Measurements from ENCODE around the gene IGFN1.
"Not testable (repeated sequence)": the region's sequence is repeated elsewhere in the genome, so short reads cannot be mapped to it uniquely, and the experiment has no call there.

Gene IGFN1

DNA sequence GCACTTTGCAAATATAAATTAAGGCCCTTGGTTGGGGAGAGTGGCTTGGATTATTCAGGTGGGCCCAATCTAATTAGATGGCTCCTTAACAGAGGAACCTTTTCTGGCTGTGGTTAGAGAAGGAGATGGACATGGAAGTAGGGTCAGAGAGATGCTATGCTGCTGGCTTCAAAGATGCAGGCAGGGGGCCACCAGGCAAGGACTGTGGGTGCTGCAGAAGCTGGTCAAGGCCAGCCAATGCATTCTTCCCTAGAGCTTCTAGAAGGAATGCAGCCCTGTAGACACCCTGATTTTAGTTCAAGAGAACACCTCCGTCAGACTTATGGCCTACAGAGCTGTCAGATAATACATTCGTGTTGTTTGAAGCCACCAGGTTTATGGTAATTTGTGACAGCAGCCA lies 32.7 kb upstream of the IGFN1 start:
- Histone ChIP-seq H3K4me2 (no peak overlapping the region), H3K4me3 (no peak overlapping the region), H3K27me3 (no peaks in the 10 kb centered on the region), H3K4me1 (peaks cover 14% of the 10 kb centered on the region), H3K27ac (no peak overlapping the region), H3K9me3 (peaks cover 10% of the 10 kb centered on the region; the same call in 1 of the 2 replicates), H3K9ac (no peak overlapping the region), H3K36me3 (no peaks in the 10 kb centered on the region), H4K20me1 (0 out of 2 replicates have a peak, but pooled peaks cover 7% of the 10 kb centered on the region)
- TF ChIP-seq Cebpa-rat (IDR thresholded peaks at IDR 0.05), result no peak

DNA sequence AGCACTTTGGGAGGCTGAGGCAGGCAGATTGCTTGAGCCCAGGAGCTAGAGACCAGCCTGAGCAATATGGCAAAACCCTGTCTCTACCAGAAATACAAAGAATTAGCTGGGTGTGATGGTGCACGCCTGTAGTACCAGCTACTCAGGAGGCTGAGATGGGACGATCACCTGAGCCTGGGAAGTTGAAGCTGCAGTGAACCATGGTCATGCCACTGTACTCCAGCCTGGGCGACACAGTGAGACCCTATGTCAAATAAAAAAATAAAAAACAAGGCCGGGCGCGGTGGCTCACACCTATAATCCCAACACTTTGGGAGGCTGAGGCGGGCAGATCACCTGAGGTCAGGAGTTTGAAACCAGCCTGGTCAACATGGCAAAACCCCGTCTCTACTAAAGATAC lies 27.6 kb upstream of the IGFN1 start:
- not testable (repeated sequence) for H4K20me1 ChIP-seq

DNA sequence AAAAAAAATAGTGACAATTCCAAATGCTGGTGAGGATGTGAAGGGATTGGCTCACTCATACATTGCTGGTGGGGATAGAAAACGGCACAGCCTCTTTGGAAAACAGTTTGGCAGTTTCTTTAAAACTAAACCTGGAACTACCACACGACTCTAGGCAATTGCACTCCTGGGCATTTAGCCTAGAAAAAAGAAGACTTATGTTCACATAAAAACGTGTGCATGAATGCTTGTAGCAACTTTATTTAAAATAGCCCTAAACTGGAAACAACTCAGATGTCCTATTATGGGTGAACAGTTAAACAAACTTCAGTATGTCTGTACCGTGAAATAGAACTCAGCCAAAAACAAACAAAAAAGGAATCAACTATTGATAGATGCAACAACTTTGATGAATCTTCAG lies 26.9 kb upstream of the IGFN1 start:
- H3K27ac ChIP-seq, result no peak overlapping the region
- TF ChIP-seq Cebpa-rat (IDR thresholded peaks at IDR 0.05), result no peak
- H4K20me1 ChIP-seq, result no peaks in the 10 kb centered on the region
- H3K27me3 ChIP-seq, result no peaks in the 10 kb centered on the region
- H3K4me2 ChIP-seq, result no peak overlapping the region
- H3K9ac ChIP-seq, result no peak overlapping the region
- H3K4me1 ChIP-seq, result no peaks in the 10 kb centered on the region
- H3K9me3 ChIP-seq, result no peaks in the 10 kb centered on the region
- H3K36me3 ChIP-seq, result no peaks in the 10 kb centered on the region
- H3K4me3 ChIP-seq, result no peak overlapping the region

More for the DNA sequence above, 27.6 kb upstream of the IGFN1 start:
- H3K27ac ChIP-seq, H3K4me1 ChIP-seq, H3K4me2 ChIP-seq, H3K9ac ChIP-seq, H3K27me3 ChIP-seq, H3K9me3 ChIP-seq, H3K36me3 ChIP-seq, H3K4me3 ChIP-seq: not testable (repeated sequence)

DNA sequence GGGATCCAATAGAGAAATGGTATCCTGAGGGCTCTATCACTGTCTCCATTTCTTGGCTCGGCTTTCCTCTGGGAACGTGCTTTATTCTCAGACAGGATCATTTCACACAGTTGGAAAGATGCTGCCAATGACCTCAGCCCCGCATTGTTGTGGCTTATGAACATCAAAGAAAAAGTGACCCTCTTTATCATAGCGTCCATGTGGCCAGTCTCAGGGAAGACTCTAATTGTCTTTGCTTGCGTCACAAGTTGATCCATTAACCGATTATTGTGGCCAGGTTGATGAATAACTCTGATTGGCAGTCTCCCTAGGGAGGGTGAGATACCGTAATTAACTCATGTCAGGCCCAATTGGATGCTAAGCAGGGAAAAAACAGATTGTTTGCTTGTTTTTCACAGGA lies 26.0 kb upstream of the IGFN1 start:
- Histone ChIP-seq H3K9me3 (no peaks in the 10 kb centered on the region), H3K4me3 (no peak overlapping the region)
- TF ChIP-seq Cebpa-rat (IDR thresholded peaks at IDR 0.05), result no peak

DNA sequence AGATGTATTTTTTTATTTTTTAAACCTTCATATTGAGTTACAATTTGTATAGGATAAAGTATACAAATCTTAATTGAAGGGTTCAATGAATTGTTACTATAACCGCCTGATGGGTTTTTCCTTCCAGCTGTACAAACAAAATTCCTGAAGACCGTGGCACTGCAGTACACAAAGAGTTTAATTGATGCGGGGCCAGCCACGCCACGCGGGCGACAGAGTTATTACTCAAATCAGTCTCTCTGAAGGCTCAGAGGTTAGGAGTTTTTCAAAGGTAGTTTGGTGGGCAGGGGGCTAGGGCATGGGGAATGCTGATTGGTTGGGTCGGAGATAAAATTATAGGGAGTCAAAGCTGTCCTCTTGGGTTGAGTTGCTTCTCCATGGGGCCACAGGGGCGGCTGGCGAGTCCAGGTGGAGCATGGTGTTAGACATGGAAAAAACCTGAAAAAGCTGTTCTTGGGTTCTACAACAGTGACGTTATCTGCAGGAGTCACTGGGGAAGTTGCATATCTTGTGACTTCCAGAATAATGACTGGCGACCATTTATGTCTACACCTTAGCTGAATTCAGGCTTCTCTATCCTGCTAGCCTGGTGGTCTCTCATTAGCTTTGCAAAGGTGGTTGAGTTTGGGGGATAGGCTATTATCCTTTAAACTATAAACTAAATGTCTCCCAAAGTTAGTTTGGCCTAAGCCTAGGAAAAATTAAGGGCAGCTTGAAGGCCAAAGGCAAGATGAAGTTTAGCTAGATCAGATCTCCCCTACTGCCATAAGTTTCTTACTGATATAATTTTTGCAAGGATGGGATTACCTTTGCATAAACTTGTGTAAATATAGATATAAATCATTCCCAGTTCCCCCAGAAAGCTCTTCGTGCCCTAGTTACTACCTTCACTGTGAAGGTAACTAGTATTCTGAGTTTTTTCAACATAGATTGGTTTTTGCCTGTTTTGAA lies 23.3 kb upstream of the IGFN1 start:
- Histone ChIP-seq H3K4me3 (no peak overlapping the region), H4K20me1 (no peaks in the 10 kb centered on the region), H3K4me2 (no peak overlapping the region), H3K36me3 (no peaks in the 10 kb centered on the region), H3K27ac (no peak overlapping the region), H3K9ac (no peak overlapping the region), H3K4me1 (peaks cover 8% of the 10 kb centered on the region), H3K9me3 (no peaks in the 10 kb centered on the region), H3K27me3 (peaks cover 35% of the 10 kb centered on the region)
- no peak for TF ChIP-seq Cebpa-rat (IDR thresholded peaks at IDR 0.05)

More for the DNA sequence above, 26.0 kb upstream of the IGFN1 start:
- no peaks in the 10 kb centered on the region for H3K4me1 ChIP-seq
- no peaks in the 10 kb centered on the region for H4K20me1 ChIP-seq
- H3K4me2 ChIP-seq, result no peak overlapping the region
- H3K9ac ChIP-seq, result no peak overlapping the region
- no peaks in the 10 kb centered on the region for H3K36me3 ChIP-seq
- H3K27me3 ChIP-seq, result peaks cover 9% of the 10 kb centered on the region
- no peak overlapping the region for H3K27ac ChIP-seq

DNA sequence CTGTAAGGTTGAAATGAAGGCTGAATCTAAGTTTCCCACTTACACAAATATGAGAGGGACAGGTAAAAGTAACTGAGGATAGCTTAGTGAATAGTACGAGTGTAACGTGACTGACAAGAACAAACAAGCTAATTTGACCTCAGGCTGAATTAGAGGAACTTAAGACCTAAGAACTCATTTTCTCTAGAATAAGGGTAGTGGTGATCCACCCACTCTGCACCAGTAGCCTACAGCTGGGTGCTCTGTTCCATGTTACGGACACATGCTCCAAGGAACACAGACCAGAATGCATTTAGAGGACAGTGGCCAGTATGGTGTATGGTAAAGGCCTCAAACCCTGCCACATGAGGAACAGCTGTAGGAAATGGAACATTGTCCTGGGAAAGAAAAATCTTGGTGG lies 21.4 kb upstream of the IGFN1 start:
- H3K27ac ChIP-seq, result no peak overlapping the region
- no peaks in the 10 kb centered on the region for H4K20me1 ChIP-seq
- no peak overlapping the region for H3K9ac ChIP-seq
- H3K4me1 ChIP-seq, result peaks cover 8% of the 10 kb centered on the region
- no peak overlapping the region for H3K4me2 ChIP-seq
- peaks cover 43% of the 10 kb centered on the region for H3K27me3 ChIP-seq
- no peak overlapping the region for H3K4me3 ChIP-seq
- no peaks in the 10 kb centered on the region for H3K36me3 ChIP-seq
- H3K9me3 ChIP-seq, result peaks cover 6% of the 10 kb centered on the region; the same call in 1 of the 2 replicates
- no peak for TF ChIP-seq Cebpa-rat (IDR thresholded peaks at IDR 0.05)

DNA sequence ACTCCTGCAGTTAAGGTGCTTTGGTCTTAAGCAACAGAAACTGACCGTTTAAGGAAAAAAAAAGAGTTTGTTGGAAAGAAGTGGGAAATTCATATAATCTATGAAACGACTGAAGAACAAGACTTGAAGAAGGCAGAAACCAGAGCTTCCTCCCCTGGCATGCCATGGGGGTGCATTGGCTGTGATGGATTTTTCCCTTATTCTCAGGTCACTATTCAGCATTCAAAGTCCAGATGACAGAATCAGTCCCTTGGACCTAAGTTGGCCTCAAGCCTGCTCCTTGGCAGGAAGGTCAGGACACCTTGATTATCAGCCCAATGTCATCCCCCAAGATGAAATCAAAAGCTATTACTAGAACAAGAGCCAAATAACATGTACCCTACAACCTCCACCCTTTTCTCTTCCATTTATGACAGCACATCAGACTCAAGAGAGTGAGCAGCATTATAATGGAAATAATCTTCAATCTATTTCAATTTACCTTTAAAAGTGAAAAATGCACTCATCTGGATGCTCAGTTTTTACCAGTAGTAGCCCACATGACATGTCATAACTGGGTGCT lies 20.6 kb upstream of the IGFN1 start:
- H3K4me2 ChIP-seq, result no peak overlapping the region
- no peak overlapping the region for H3K27ac ChIP-seq
- no peaks in the 10 kb centered on the region for H3K36me3 ChIP-seq
- no peak overlapping the region for H3K9ac ChIP-seq
- peaks cover 43% of the 10 kb centered on the region for H3K27me3 ChIP-seq
- H4K20me1 ChIP-seq, result no peaks in the 10 kb centered on the region
- H3K4me1 ChIP-seq, result peaks cover 8% of the 10 kb centered on the region
- no peak for TF ChIP-seq Cebpa-rat (IDR thresholded peaks at IDR 0.05)
- H3K4me3 ChIP-seq, result no peak overlapping the region
- peaks cover 6% of the 10 kb centered on the region; the same call in 1 of the 2 replicates for H3K9me3 ChIP-seq

DNA sequence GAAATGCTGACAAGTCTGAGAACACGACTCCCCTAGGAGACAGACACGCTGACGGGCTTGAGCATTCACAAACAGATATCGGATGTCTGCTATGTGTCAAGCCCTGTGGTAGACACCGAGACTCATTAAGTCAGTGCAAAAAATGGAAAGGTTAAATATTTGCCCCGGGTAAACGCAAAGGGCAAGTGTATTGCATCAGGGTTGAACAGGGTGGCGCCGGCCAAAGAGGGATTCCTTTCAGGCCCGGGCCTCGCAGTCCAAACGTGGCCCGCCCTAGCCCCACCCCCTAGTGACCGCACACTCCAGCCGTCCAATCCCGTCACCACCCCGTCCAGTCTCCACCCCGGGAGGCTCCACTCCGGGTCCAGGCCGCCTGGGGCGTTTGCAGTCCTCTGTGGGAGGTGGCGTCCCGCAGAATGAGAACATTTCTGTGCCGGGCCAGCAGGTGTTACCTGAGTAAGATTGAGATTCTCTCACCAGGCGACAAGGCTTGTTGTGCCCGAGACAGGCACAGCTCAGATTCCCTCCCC lies 20.0 kb upstream of the IGFN1 start:
- peaks cover 43% of the 10 kb centered on the region for H3K27me3 ChIP-seq
- H3K27ac ChIP-seq, result no peak overlapping the region
- no peaks in the 10 kb centered on the region for H3K36me3 ChIP-seq
- H3K4me1 ChIP-seq, result peaks cover 8% of the 10 kb centered on the region
- no peaks in the 10 kb centered on the region for H4K20me1 ChIP-seq
- 0 out of 2 replicates have a peak overlapping the region, but pooled peaks have one; percentile 25 for H3K9ac ChIP-seq
- H3K4me3 ChIP-seq, result peak overlapping the region; percentile 60
- peak overlapping the region; percentile 86 for H3K4me2 ChIP-seq
- TF ChIP-seq Cebpa-rat (IDR thresholded peaks at IDR 0.05), result no peak
- peaks cover 6% of the 10 kb centered on the region; the same call in 1 of the 2 replicates for H3K9me3 ChIP-seq

DNA sequence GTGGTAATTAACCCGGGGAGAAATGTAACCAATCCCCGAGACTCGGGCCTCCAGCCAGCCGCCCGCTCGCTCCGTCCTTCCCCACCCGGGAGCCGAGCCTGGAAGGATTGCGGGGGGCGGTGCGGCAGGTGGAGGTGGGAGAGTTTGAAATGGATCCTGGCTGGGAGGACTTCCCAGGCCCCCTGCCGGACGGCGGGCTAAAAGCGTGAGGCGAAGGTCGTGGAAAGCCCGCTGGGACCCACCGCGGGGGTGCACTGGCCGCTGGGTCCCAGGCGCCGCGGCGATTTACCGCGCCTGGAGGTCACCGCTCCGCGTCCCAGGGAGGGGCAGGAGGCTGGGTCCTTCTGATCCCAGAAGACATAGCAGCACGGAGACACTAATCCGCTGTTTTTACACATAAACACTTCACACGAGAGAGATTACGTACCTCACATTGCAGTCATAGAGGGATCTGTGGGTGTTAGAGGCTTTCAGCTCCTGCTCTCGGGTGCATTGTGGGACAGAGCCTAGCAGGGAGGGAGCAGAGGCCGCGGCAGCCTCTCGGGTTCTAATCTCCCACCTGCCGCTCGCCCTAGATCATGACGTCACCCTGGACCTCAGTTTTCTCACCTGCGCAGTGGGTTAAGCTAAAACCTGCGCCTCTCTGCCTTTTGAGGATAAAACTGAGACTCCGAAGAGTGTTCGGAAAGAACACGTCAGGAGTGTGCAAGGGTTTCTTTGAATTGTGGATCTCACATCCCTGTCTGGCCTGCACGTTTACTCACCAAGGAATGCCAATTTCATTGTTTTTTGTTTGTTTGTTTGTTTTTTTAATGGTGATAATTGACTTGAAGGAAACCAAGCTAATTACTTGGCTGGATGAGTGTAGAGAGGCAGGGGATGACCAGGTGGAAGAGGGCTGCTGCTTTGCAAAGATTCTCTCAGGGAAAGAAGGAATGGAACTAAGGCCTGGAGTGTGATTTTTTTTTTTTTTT lies 19.3 kb upstream of the IGFN1 start:
- no peaks in the 10 kb centered on the region for H3K36me3 ChIP-seq
- H4K20me1 ChIP-seq, result no peaks in the 10 kb centered on the region
- H3K27ac ChIP-seq, result no peak overlapping the region
- 0 out of 2 replicates have a peak overlapping the region, but pooled peaks have one; percentile 25 for H3K9ac ChIP-seq
- peak overlapping the region; percentile 60 for H3K4me3 ChIP-seq
- H3K4me1 ChIP-seq, result peaks cover 8% of the 10 kb centered on the region
- peaks cover 6% of the 10 kb centered on the region; the same call in 1 of the 2 replicates for H3K9me3 ChIP-seq
- H3K27me3 ChIP-seq, result peaks cover 43% of the 10 kb centered on the region
- no peak for TF ChIP-seq Cebpa-rat (IDR thresholded peaks at IDR 0.05)
- peak overlapping the region; percentile 86 for H3K4me2 ChIP-seq

All from BLaER1 (cell line).